ENCODE measurements around the gene CDC25C. TPM values are rescaled to one million over a fixed set of nuclear protein-coding genes. Genes with fewer than 3 reads are reported as not detected.
A peak's percentile ranks its signal among the peaks of the same experiment; 100 is the strongest.

The CDC25C gene
- total and polyA plus RNA-seq, 9 of the 15 experiments (the other 6 are each of a cell fraction or from before 2014, with no cell fraction given) = 19.1 to 63.7 (median 31.9) TPM

- peak; percentile 17; the same call in 1 of the 2 replicates for TF ChIP-seq MGA (IDR thresholded peaks at IDR 0.05)
- no peak for TF ChIP-seq ZNF717 (CRISPR knock-in tag; IDR thresholded peaks at IDR 0.05)
- no peak for TF ChIP-seq ZNF778 (CRISPR knock-in tag; IDR thresholded peaks at IDR 0.05)
- TF ChIP-seq KLF10 (CRISPR knock-in tag; IDR thresholded peaks at IDR 0.05) = no peak
- TF ChIP-seq CEBPZ (IDR thresholded peaks at IDR 0.05; ENCODE audit: borderline replicate concordance, low read depth, low read length) = no peak
- no peak for TF ChIP-seq ESRRB (CRISPR knock-in tag; IDR thresholded peaks at IDR 0.05; ENCODE audit: borderline replicate concordance)
Observed at GRCh38 chr5:138336952-138337684, 5.5 kb upstream of the CDC25C start (continued).

All from K562 (cell line).